ENCODE data around the gene JAG2. TPM values are rescaled to one million over a fixed set of nuclear protein-coding genes. Genes with fewer than 3 reads are reported as not detected.

Gene JAG2
- total and polyA plus RNA-seq, 12 donors, result 0.83 to 16.2 (median 4.0) TPM

DNA sequence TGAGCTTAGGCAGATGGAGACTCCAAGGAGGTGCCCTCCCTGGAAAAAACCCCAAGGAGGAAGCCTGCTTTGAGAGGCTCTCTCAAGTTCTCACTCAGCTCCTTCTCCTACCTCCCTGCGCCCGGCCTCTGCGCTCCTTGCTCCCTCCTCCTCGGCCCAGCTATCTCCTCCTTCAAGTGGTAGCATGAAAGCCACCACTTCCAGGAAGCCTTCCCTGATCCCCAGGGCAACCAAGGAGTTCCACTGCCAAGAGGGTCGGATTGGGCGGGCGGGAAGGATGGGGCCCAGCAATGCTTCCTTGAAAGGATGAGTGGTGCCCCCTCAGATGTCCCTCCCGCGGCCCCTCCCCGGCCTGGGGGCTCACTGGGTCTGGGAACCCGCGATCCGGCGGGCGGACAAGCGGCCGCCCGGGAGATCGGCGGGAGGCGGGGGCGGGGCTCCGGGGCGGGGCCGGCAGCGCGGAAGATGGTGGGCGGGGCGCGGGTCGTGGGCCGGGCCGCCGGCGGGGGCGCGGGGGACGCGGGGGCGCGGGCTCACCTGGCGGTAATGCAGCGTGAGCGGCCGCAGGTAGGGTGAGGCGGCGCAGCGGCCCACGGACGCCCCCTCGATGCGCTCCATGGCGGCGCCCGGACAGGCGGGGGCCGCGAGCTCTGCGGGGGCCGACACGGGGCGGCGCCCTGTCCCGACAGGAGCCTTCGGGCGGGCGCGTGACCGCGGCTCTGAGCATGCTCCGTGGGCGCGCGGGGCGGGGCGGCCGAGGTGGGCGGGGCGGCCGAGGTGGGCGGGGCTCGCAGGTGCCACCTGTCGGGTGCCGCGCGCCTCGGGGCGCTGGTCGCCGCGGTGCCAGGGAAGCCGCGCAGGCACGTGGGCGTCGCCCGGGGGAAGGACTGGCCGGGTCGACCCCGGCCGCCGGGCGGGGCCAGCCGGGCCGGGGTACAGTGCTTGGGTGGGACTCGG lies 12.3 kb upstream of the JAG2 start, which contains the start of gene NUDT14:
Gene NUDT14, minus strand, starts transcription at position 721 of the 957 bp plus-strand sequence. Its CDS starts 103 bp downstream, at position 618.
- 0 to 3% (median 1%) methylated on average over 2 to 102 of the region's 106 CpGs for WGBS, 4 donors
- Histone ChIP-seq H3K4me1 (replicated peaks in 1 of 2) (peaks cover 8 to 11% of the 10 kb centered on the region in 2 donors), H3K27ac (peak within 1 kb of the TSS in 1 of 5 donors; percentile 66)

GRCh38 chr14:105179191-105179590 lies 10.6 kb upstream of the JAG2 start:
- TF ChIP-seq POLR2A (IDR thresholded peaks at IDR 0.05) (no peak), CTCF (IDR thresholded peaks at IDR 0.05) (no peak)
- H3K4me1 ChIP-seq (replicated peaks in 1 of 2), result peaks cover 8 to 11% of the 10 kb centered on the region in 2 donors
- no peak for DNase-seq
- no peak overlapping the region for H3K27ac ChIP-seq
- intact Hi-C loops (cut with DNase I), result no loop called here
- no peaks in the 10 kb centered on the region for H3K27me3 ChIP-seq
- H3K9me3 ChIP-seq (replicated peaks in 1 of 3), result no peaks in the 10 kb centered on the region
- no peaks in the 10 kb centered on the region for H3K36me3 ChIP-seq (replicated peaks in 1 of 2)
- 87 to 94% (median 91%) methylated on average over 4 to 13 of the region's 13 CpGs for WGBS, 4 donors
- no peak overlapping the region for H3K4me3 ChIP-seq

More for the DNA sequence above, 12.3 kb upstream of the JAG2 start, which contains the start of gene NUDT14:
- peak; percentile 67 to 86 (median 81) for DNase-seq
- Histone ChIP-seq H3K36me3 (replicated peaks in 1 of 2) (no peaks in the 10 kb centered on the region), H3K9me3 (replicated peaks in 1 of 3) (no peaks in the 10 kb centered on the region), H3K27me3 (no peaks in the 10 kb centered on the region), H3K4me3 (peak within 1 kb of the TSS in 3 of 4 donors; percentile 19 to 85 (median 40))
- intact Hi-C loops (cut with DNase I), result no loop called here
- TF ChIP-seq CTCF (IDR thresholded peaks at IDR 0.05) (no peak), POLR2A (IDR thresholded peaks at IDR 0.05) (no peak)

GRCh38 chr14:105178868-105179140 lies 10.2 kb upstream of the JAG2 start:
- no peak for TF ChIP-seq POLR2A (IDR thresholded peaks at IDR 0.05)
- no peak for TF ChIP-seq CTCF (IDR thresholded peaks at IDR 0.05)
- peaks cover 8 to 11% of the 10 kb centered on the region in 2 donors for H3K4me1 ChIP-seq (replicated peaks in 1 of 2)
- WGBS, 4 donors, result 83 to 95% (median 92%) methylated on average over 10 to 11 of the region's 11 CpGs
- intact Hi-C loops (cut with DNase I), result no loop called here
- no peak overlapping the region for H3K4me3 ChIP-seq
- DNase-seq, result no peak
- no peaks in the 10 kb centered on the region for H3K27me3 ChIP-seq
- no peak overlapping the region for H3K27ac ChIP-seq
- no peaks in the 10 kb centered on the region for H3K9me3 ChIP-seq (replicated peaks in 1 of 3)
- no peaks in the 10 kb centered on the region for H3K36me3 ChIP-seq (replicated peaks in 1 of 2)

DNA sequence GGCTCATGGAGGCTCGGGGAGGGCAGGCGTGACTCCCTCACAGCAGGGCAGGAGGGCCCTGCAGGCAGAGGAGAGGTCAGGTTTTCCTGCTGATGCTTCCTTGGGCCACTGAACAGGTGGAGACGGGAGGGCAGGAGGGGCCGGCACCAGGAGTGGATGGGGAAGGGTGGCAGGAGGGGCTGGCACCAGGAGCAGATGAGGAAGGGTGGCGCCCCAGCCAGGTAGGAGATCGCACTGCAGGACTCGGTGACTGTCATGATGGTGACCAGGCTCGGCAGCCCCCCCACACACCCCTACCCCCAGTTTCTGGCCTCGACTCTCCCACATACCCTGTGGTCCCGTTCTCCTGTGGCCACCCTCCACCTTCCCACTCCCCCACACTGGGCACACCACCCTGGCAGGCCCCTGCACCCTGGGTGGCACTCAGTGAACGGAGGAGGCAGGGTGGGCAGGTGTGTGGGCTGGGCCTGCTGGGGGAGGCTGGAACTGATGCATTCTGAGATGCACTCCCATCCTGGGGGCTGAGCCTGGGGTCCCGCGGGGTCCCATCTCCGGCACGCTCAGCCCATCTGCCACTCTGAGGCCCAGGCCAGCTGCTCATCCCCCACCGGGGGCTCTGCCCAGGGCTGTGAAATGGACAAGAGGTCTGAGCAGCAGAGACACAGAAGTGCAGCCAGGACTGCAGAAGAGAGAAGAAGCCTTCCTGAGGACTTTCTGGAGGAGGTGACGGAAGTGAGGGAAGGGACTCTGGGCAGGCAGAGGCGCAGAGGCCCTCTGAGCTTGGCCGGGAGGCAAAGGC lies 9.7 kb upstream of the JAG2 start:
- no peak for TF ChIP-seq POLR2A (IDR thresholded peaks at IDR 0.05)
- TF ChIP-seq CTCF (IDR thresholded peaks at IDR 0.05), result no peak

More for the DNA sequence above, 9.7 kb upstream of the JAG2 start:
- no peaks in the 10 kb centered on the region for H3K27me3 ChIP-seq
- no peak overlapping the region for H3K4me3 ChIP-seq
- WGBS, 4 donors, result 86 to 98% (median 89%) methylated on average over 10 to 19 of the region's 19 CpGs
- H3K36me3 ChIP-seq (replicated peaks in 1 of 2), result no peaks in the 10 kb centered on the region
- intact Hi-C loops (cut with DNase I), result no loop called here
- H3K4me1 ChIP-seq (replicated peaks in 1 of 2), result peaks cover 8 to 11% of the 10 kb centered on the region in 2 donors
- no peak overlapping the region for H3K27ac ChIP-seq
- H3K9me3 ChIP-seq (replicated peaks in 1 of 3), result no peaks in the 10 kb centered on the region
- no peak for DNase-seq
